ENCODE measurements around the gene COL17A1. TPM values are rescaled to one million over a fixed set of nuclear protein-coding genes. Genes with fewer than 3 reads are reported as not detected.

Gene COL17A1
- total RNA-seq, 1 experiment from 2014 or later: 0.26 TPM

DNA sequence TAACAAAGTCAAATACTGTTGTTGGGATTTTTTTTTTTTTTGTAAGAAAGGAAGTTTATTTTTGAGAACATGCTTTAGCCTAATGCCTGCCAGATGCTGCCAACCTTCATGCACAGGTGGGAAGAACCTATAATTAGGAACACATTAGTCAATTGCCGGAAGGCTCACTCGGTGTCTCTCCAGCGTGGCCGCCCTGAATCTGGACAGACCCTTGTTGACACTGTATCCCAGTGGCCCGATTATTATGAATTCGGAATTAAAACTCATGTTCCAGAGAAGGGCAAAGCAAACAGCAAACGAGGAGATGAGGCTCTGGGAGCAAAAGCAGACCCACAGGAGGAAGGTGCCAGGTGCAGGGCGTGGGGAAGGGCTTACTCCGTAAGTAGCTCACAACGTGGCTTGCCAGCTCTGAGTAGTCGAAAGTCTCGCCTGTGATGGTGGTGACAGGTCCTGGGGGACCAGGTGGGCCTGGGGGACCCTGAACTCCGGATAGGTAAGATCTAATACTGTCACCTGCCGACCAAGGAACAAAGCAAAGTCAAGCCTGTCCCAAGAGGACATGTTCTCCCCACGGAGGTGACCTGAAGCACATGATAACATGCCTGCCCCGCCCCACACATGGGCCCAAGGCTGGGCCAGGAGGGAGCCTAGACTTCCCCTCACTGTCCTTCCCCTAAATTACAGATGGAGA is 48.3 kb downstream of the COL17A1 start:
- no peaks in the 10 kb centered on the region for H3K36me3 ChIP-seq (ENCODE audit: control insufficient read depth, insufficient read depth, low read length)
- DNase-seq (ENCODE audit: low read depth, low spot score): no peak
- no peak overlapping the region for H3K4me3 ChIP-seq (ENCODE audit: low read depth in 2 of 2, low read length in 2 of 2)
- no TSS peak for BruUV-seq (replicated peaks)
- in situ Hi-C loops (cut with HindIII; ENCODE audit: low pct_unique_long_range_greater_than_20kb, low sequenced_read_pairs): no loop called here
- ATAC-seq: no peak
- CTCF ChIA-PET: interaction anchor here (0.5 kb wide), 1 partner anchor 568 kb away, joined by 3 read pairs; no protein-coding TSS in a partner anchor
- no peaks in the 10 kb centered on the region for H3K27me3 ChIP-seq (ENCODE audit: control insufficient read depth, insufficient read depth, low read length)
- H3K9me3 ChIP-seq (ENCODE audit: control insufficient read depth, insufficient read depth, low read depth, low read length): no peaks in the 10 kb centered on the region
- no peak overlapping the region for H3K27ac ChIP-seq (ENCODE audit: low read length)
- H3K4me1 ChIP-seq (ENCODE audit: control insufficient read depth, insufficient read depth, low read length): no peaks in the 10 kb centered on the region
- POLR2A ChIA-PET: interaction anchor here (0.5 kb wide), 1 partner anchor 83 kb away, joined by 18 read pairs; no protein-coding TSS in a partner anchor
- intact Hi-C loops (cut with micrococcal nuclease; ENCODE audit: unreplicated experiment): no loop called here
- TF ChIP-seq SIN3A (IDR thresholded peaks at IDR 0.05; ENCODE audit: borderline replicate concordance, insufficient read depth, low read depth, low read length): no peak
- no peak for TF ChIP-seq POLR2AphosphoS5 (IDR thresholded peaks at IDR 0.05; ENCODE audit: low read depth, low read length)
- TF ChIP-seq, protein P1, sequence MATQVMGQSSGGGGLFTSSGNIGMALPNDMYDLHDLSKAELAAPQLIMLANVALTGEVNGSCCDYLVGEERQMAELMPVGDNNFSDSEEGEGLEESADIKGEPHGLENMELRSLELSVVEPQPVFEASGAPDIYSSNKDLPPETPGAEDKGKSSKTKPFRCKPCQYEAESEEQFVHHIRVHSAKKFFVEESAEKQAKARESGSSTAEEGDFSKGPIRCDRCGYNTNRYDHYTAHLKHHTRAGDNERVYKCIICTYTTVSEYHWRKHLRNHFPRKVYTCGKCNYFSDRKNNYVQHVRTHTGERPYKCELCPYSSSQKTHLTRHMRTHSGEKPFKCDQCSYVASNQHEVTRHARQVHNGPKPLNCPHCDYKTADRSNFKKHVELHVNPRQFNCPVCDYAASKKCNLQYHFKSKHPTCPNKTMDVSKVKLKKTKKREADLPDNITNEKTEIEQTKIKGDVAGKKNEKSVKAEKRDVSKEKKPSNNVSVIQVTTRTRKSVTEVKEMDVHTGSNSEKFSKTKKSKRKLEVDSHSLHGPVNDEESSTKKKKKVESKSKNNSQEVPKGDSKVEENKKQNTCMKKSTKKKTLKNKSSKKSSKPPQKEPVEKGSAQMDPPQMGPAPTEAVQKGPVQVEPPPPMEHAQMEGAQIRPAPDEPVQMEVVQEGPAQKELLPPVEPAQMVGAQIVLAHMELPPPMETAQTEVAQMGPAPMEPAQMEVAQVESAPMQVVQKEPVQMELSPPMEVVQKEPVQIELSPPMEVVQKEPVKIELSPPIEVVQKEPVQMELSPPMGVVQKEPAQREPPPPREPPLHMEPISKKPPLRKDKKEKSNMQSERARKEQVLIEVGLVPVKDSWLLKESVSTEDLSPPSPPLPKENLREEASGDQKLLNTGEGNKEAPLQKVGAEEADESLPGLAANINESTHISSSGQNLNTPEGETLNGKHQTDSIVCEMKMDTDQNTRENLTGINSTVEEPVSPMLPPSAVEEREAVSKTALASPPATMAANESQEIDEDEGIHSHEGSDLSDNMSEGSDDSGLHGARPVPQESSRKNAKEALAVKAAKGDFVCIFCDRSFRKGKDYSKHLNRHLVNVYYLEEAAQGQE (IDR thresholded peaks at IDR 0.05; ENCODE audit: insufficient read depth in 1 of 2, low read depth in 2 of 2, low read length in 1 of 2): no peak
- TF ChIP-seq, protein P2, sequence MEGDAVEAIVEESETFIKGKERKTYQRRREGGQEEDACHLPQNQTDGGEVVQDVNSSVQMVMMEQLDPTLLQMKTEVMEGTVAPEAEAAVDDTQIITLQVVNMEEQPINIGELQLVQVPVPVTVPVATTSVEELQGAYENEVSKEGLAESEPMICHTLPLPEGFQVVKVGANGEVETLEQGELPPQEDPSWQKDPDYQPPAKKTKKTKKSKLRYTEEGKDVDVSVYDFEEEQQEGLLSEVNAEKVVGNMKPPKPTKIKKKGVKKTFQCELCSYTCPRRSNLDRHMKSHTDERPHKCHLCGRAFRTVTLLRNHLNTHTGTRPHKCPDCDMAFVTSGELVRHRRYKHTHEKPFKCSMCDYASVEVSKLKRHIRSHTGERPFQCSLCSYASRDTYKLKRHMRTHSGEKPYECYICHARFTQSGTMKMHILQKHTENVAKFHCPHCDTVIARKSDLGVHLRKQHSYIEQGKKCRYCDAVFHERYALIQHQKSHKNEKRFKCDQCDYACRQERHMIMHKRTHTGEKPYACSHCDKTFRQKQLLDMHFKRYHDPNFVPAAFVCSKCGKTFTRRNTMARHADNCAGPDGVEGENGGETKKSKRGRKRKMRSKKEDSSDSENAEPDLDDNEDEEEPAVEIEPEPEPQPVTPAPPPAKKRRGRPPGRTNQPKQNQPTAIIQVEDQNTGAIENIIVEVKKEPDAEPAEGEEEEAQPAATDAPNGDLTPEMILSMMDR (IDR thresholded peaks at IDR 0.05): no peak
- TF ChIP-seq TCF7L2 (IDR thresholded peaks at IDR 0.05; ENCODE audit: low read depth, low read length): no peak

GRCh38 chr10:104036518-104037260 is 49.0 kb downstream of the COL17A1 start:
- intact Hi-C loops (cut with micrococcal nuclease; ENCODE audit: unreplicated experiment): no loop called here
- H3K4me3 ChIP-seq (ENCODE audit: low read depth in 2 of 2, low read length in 2 of 2): no peak overlapping the region
- H3K27ac ChIP-seq (ENCODE audit: low read length): no peak overlapping the region
- no TSS peak for BruUV-seq (replicated peaks)
- H3K4me1 ChIP-seq (ENCODE audit: control insufficient read depth, insufficient read depth, low read length): no peaks in the 10 kb centered on the region
- ChIA-PET CTCF (interaction anchor here (0.5 kb wide), 1 partner anchor 567 kb away, joined by 3 read pairs; no protein-coding TSS in a partner anchor), POLR2A (interaction anchor here (0.5 to 0.6 kb wide), 2 partner anchors 84 to 248 kb away, joined by 3 to 18 read pairs; no protein-coding TSS in a partner anchor)
- ATAC-seq (no peak), DNase-seq (ENCODE audit: low read depth, low spot score) (no peak)
- in situ Hi-C loops (cut with HindIII; ENCODE audit: low pct_unique_long_range_greater_than_20kb, low sequenced_read_pairs): no loop called here
- no peaks in the 10 kb centered on the region for H3K9me3 ChIP-seq (ENCODE audit: control insufficient read depth, insufficient read depth, low read depth, low read length)
- H3K36me3 ChIP-seq (ENCODE audit: control insufficient read depth, insufficient read depth, low read length): no peaks in the 10 kb centered on the region
- no peak for TF ChIP-seq SIN3A (IDR thresholded peaks at IDR 0.05; ENCODE audit: borderline replicate concordance, insufficient read depth, low read depth, low read length)
- TF ChIP-seq POLR2AphosphoS5 (IDR thresholded peaks at IDR 0.05; ENCODE audit: low read depth, low read length): no peak
- TF ChIP-seq, protein P2 (IDR thresholded peaks at IDR 0.05): no peak
- no peak for TF ChIP-seq TCF7L2 (IDR thresholded peaks at IDR 0.05; ENCODE audit: low read depth, low read length)
- TF ChIP-seq, protein P1 (IDR thresholded peaks at IDR 0.05; ENCODE audit: insufficient read depth in 1 of 2, low read depth in 2 of 2, low read length in 1 of 2): no peak
- no peaks in the 10 kb centered on the region for H3K27me3 ChIP-seq (ENCODE audit: control insufficient read depth, insufficient read depth, low read length)

All from Panc1 (cell line).